Endothelial cell of hepatic sinusoid (primary cell): ENCODE measurements around the gene NDUFA11.

Source experiments
- in situ Hi-C: cut with HindIII; loops from 2 replicates; pipeline ENCODE4 v1.10.0; 2017; ENCODE audit warnings: low sequenced_read_pairs

NDUFA11 gene

GRCh38 chr19:5933391-5934068, 29.9 kb upstream of the NDUFA11 start:
- in situ Hi-C loops, result loop anchor here (5.0 kb wide), 1 partner anchor 81 kb away; the partner anchor contains the start of gene FUT3

GRCh38 chr19:5932609-5933262, 29.1 kb upstream of the NDUFA11 start:
- in situ Hi-C loops, result loop anchor here (5.0 kb wide), 1 partner anchor 80 kb away; the partner anchor contains the start of gene FUT3

GRCh38 chr19:5932146-5932545, 28.6 kb upstream of the NDUFA11 start:
- in situ Hi-C loops, result loop anchor here (5.0 kb wide), 1 partner anchor 80 kb away; the partner anchor contains the start of gene FUT3

- in situ Hi-C loops, result loop anchor here (5.0 kb wide), 1 partner anchor 79 kb away; the partner anchor contains the start of gene FUT3
Observed at GRCh38 chr19:5931251-5931650, 27.7 kb upstream of the NDUFA11 start.

GRCh38 chr19:5929625-5930024, 26.0 kb upstream of the NDUFA11 start:
- in situ Hi-C loops, result loop anchor here (5.0 kb wide), 2 partner anchors 33 to 77 kb away; partner anchors contain the start of gene FUT3

- in situ Hi-C loops, result loop anchor here (5.0 kb wide), 1 partner anchor 33 kb away; no protein-coding TSS in a partner anchor
Observed at GRCh38 chr19:5929179-5929578, 25.6 kb upstream of the NDUFA11 start.

- in situ Hi-C loops, result loop anchor here (5.0 kb wide), 1 partner anchor 35 kb away; no protein-coding TSS in a partner anchor
Observed at GRCh38 chr19:5927441-5927821, 23.8 kb upstream of the NDUFA11 start.

GRCh38 chr19:5926641-5927440, 23.3 kb upstream of the NDUFA11 start:
- in situ Hi-C loops, result loop anchor here (5.0 kb wide), 1 partner anchor 35 kb away; no protein-coding TSS in a partner anchor

- in situ Hi-C loops, result loop anchor here (5.0 kb wide), 1 partner anchor 36 kb away; no protein-coding TSS in a partner anchor
Observed at GRCh38 chr19:5925830-5926427, 22.3 kb upstream of the NDUFA11 start.

GRCh38 chr19:5923356-5923755, 19.8 kb upstream of the NDUFA11 start:
- in situ Hi-C loops, result no loop called here

GRCh38 chr19:5922161-5922545, 18.6 kb upstream of the NDUFA11 start:
- in situ Hi-C loops, result no loop called here

- in situ Hi-C loops, result no loop called here
Observed at GRCh38 chr19:5921516-5922160, 18.0 kb upstream of the NDUFA11 start.

- in situ Hi-C loops, result no loop called here
Observed at GRCh38 chr19:5918463-5919079, 15.0 kb upstream of the NDUFA11 start.

GRCh38 chr19:5917431-5918107, 14.0 kb upstream of the NDUFA11 start:
- in situ Hi-C loops, result no loop called here

GRCh38 chr19:5916181-5916708, 12.7 kb upstream of the NDUFA11 start:
- in situ Hi-C loops, result no loop called here

GRCh38 chr19:5915782-5916165, 12.2 kb upstream of the NDUFA11 start:
- in situ Hi-C loops, result no loop called here

- in situ Hi-C loops, result no loop called here
Observed at GRCh38 chr19:5914946-5915781, 11.6 kb upstream of the NDUFA11 start.

GRCh38 chr19:5914358-5914774, 10.8 kb upstream of the NDUFA11 start:
- in situ Hi-C loops, result no loop called here
